DND-41 (cell line): ENCODE data around the gene CNTRL.

Experiments used
- ATAC-seq: fragments of 200-7000 bp; cut with Tn5 transposase; 3 replicates; pipeline ENCODE4 v1.9.1; 2021; ENCODE audit warnings: low read depth; ENCODE audit not compliant: insufficient read depth
- DNase-seq: peaks from one replicate; pipeline ENCODE4 v3.0.0-alpha.2; 2020
- H2AFZ ChIP-seq: 2 replicates; pipeline ENCODE4 v1.6.0; 2012; ENCODE audit warnings: low read depth, low read length
- H3K27ac ChIP-seq: 2 replicates; pipeline ENCODE4 v1.5.1; 2012; ENCODE audit warnings: low read length, inconsistent platforms
- H3K27me3 ChIP-seq: fragments of 200-600 bp; sonication (generic); 2 replicates; pipeline ENCODE4 v1.6.0; 2012; ENCODE audit warnings: low read length, mild to moderate bottlenecking, inconsistent platforms; ENCODE audit not compliant: insufficient read depth, poor library complexity
- H3K36me3 ChIP-seq: 2 replicates; pipeline ENCODE4 v1.5.1; 2012; ENCODE audit warnings: low read length, inconsistent platforms; ENCODE audit not compliant: insufficient read depth
- H3K4me1 ChIP-seq: 2 replicates; pipeline ENCODE4 v1.5.1; 2012; ENCODE audit warnings: mild to moderate bottlenecking, low read length; ENCODE audit not compliant: insufficient read depth
- H3K4me2 ChIP-seq: 2 replicates; pipeline ENCODE4 v1.6.0; 2012; ENCODE audit warnings: mild to moderate bottlenecking, moderate library complexity, low read length, inconsistent platforms; ENCODE audit not compliant: insufficient read depth
- H3K4me3 ChIP-seq, 2 experiments: fragments of 200-600 bp in 1 of 2; shearing (Covaris generic) in 1 of 2; 2 replicates each; pipeline ENCODE4 v1.5.1; 2012 to 2016; ENCODE audit warnings: inconsistent platforms in 2 of 2, low read length in 2 of 2, mild to moderate bottlenecking in 2 of 2, low read depth in 1 of 2, moderate library complexity in 1 of 2
- H3K79me2 ChIP-seq: 2 replicates; pipeline ENCODE4 v1.6.0; 2012; ENCODE audit warnings: low read length, inconsistent platforms; ENCODE audit not compliant: insufficient read depth
- H3K9ac ChIP-seq: 2 replicates; pipeline ENCODE4 v1.6.0; 2012; ENCODE audit warnings: low read depth, mild to moderate bottlenecking, inconsistent platforms, low read length, moderate library complexity
- H3K9me3 ChIP-seq: 2 replicates; pipeline ENCODE4 v1.5.1; 2012; ENCODE audit warnings: low read length, moderate library complexity, mild to moderate bottlenecking, inconsistent platforms; ENCODE audit not compliant: insufficient read depth, severe bottlenecking
- H4K20me1 ChIP-seq: 2 replicates; pipeline ENCODE4 v1.6.0; 2012; ENCODE audit warnings: low read length; ENCODE audit not compliant: insufficient read depth
- CTCF ChIP-seq: IDR thresholded peaks from 2 replicates; pipeline ENCODE4 v1.5.1; 2012; ENCODE audit warnings: borderline replicate concordance, low read length, moderate library complexity, mild to moderate bottlenecking; ENCODE audit not compliant: poor library complexity, severe bottlenecking; ENCODE audit errors: extremely low read depth
- EZH2 ChIP-seq: IDR thresholded peaks from 3 replicates; pipeline ENCODE4 v1.6.1; 2012; ENCODE audit warnings: borderline replicate concordance, low read depth, mild to moderate bottlenecking, moderate library complexity, low read length, inconsistent platforms; ENCODE audit not compliant: severe bottlenecking

Gene CNTRL

DNA sequence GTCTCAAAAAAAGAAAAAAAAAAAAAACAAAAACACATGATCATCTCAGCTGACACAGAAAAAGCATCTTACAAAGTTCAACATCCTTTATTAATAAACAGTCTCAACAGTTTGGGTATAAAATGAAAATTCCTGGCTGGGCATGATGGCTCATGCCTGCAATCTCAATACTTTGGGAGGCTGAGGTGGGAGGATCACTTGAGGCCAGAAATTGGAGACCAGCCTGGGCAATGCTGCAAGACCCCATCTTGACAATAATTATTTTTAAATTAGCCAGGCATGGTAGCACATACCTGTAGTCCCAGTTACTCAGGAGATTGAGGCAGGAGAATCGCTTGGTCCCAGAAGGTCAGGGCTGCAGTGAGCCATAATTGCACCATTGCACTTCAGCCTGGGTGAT lies 7.9 kb upstream of the CNTRL start:
- H3K4me2 ChIP-seq = no peak overlapping the region
- no peak for DNase-seq
- H3K79me2 ChIP-seq = no peaks in the 10 kb centered on the region
- H3K9ac ChIP-seq = no peak overlapping the region
- H2AFZ ChIP-seq = no peak overlapping the region
- TF ChIP-seq EZH2 (no peak), CTCF (no peak)
- no peaks in the 10 kb centered on the region for H4K20me1 ChIP-seq
- H3K4me3 ChIP-seq = no peak overlapping the region
- no peak for ATAC-seq
- H3K4me1 ChIP-seq = peaks cover 7% of the 10 kb centered on the region
- H3K36me3 ChIP-seq = no peaks in the 10 kb centered on the region
- H3K27me3 ChIP-seq = no peaks in the 10 kb centered on the region
- H3K9me3 ChIP-seq = no peaks in the 10 kb centered on the region
- no peak overlapping the region for H3K27ac ChIP-seq

- no peaks in the 10 kb centered on the region for H4K20me1 ChIP-seq
- no peak overlapping the region for H3K27ac ChIP-seq
- no peaks in the 10 kb centered on the region for H3K36me3 ChIP-seq
- no peak overlapping the region for H3K9ac ChIP-seq
- H3K79me2 ChIP-seq = no peaks in the 10 kb centered on the region
- TF ChIP-seq CTCF = no peak
- no peak for TF ChIP-seq EZH2
- no peaks in the 10 kb centered on the region for H3K9me3 ChIP-seq
- H3K27me3 ChIP-seq = no peaks in the 10 kb centered on the region
- H3K4me1 ChIP-seq = peaks cover 13% of the 10 kb centered on the region
- H3K4me3 ChIP-seq = no peak overlapping the region
- DNase-seq (no peak), ATAC-seq (no peak)
- no peak overlapping the region for H3K4me2 ChIP-seq
- no peak overlapping the region for H2AFZ ChIP-seq
Measured at GRCh38 chr9:121067640-121068039, 7.1 kb upstream of the CNTRL start.

- no peaks in the 10 kb centered on the region for H3K36me3 ChIP-seq
Measured at GRCh38 chr9:121069396-121069795, 5.4 kb upstream of the CNTRL start.

More at GRCh38 chr9:121069396-121069795, 5.4 kb upstream of the CNTRL start:
- Histone ChIP-seq H3K4me3 (no peak overlapping the region), H3K27me3 (no peaks in the 10 kb centered on the region), H3K4me1 (peaks cover 31% of the 10 kb centered on the region), H2AFZ (no peak overlapping the region), H3K9ac (no peak overlapping the region), H3K4me2 (no peak overlapping the region), H3K27ac (no peak overlapping the region), H4K20me1 (no peaks in the 10 kb centered on the region), H3K9me3 (no peaks in the 10 kb centered on the region), H3K79me2 (peaks cover 9% of the 10 kb centered on the region)
- DNase-seq (no peak), ATAC-seq (no peak)
- TF ChIP-seq EZH2 (no peak), CTCF (no peak)
